Mesenchymal stem cell (in vitro differentiated cells and primary cell): Measurements from ENCODE around the gene OR2A25. TPM values are rescaled to one million over a fixed set of nuclear protein-coding genes. Genes with fewer than 3 reads are reported as not detected.

Experiments used
- DNase-seq: peaks from one replicate; pipeline ENCODE4 v3.0.0-alpha.2; 2013
- H2AFZ ChIP-seq: one replicate; pipeline ENCODE4 v1.6.1; 2013; ENCODE audit warnings: low read depth, mild to moderate bottlenecking, control low read depth, inconsistent platforms, low read length, moderate library complexity
- H2AK5ac ChIP-seq: 2 replicates; pipeline ENCODE4 v1.6.1; 2013; ENCODE audit warnings: low read length, moderate library complexity, mild to moderate bottlenecking, inconsistent platforms; ENCODE audit not compliant: severe bottlenecking
- H2BK120ac ChIP-seq: one replicate; pipeline ENCODE4 v1.6.1; 2013; ENCODE audit warnings: low read depth, mild to moderate bottlenecking, inconsistent platforms, low read length, moderate library complexity
- H2BK12ac ChIP-seq, 2 experiments: one replicate each; pipeline ENCODE4 v1.6.1; 2013; ENCODE audit warnings: inconsistent platforms in 2 of 2, low read length in 2 of 2, mild to moderate bottlenecking in 2 of 2, moderate library complexity in 2 of 2, control low read depth in 1 of 2
- H2BK15ac ChIP-seq: one replicate; pipeline ENCODE4 v1.6.1; 2013; ENCODE audit warnings: mild to moderate bottlenecking, low read depth, inconsistent platforms; ENCODE audit not compliant: poor library complexity, severe bottlenecking
- H2BK5ac ChIP-seq: 2 replicates; pipeline ENCODE4 v1.6.1; 2013; ENCODE audit warnings: low read depth, mild to moderate bottlenecking, low read length, control low read depth, inconsistent platforms; ENCODE audit not compliant: poor library complexity, severe bottlenecking
- H3K14ac ChIP-seq, 2 experiments: one replicate each; pipeline ENCODE4 v1.6.1; 2013; ENCODE audit warnings: inconsistent platforms in 2 of 2, low read length in 2 of 2, control low read depth in 1 of 2, mild to moderate bottlenecking in 1 of 2, moderate library complexity in 1 of 2
- H3K18ac ChIP-seq, 2 experiments: one replicate each; pipeline ENCODE4 v1.6.1; 2013; ENCODE audit warnings: inconsistent platforms in 2 of 2, low read length in 2 of 2, control low read depth in 1 of 2, low read depth in 1 of 2, mild to moderate bottlenecking in 1 of 2
- H3K23ac ChIP-seq, 2 experiments: one replicate each; pipeline ENCODE4 v1.6.1; 2013; ENCODE audit warnings: inconsistent platforms in 2 of 2, low read length in 2 of 2, mild to moderate bottlenecking in 2 of 2, moderate library complexity in 2 of 2, control low read depth in 1 of 2
- H3K27ac ChIP-seq: 2 replicates; pipeline ENCODE4 v1.5.1; 2013; ENCODE audit warnings: mild to moderate bottlenecking, moderate library complexity, low read length, control low read depth, inconsistent platforms; ENCODE audit not compliant: poor library complexity, severe bottlenecking
- H3K27me3 ChIP-seq, 2 experiments: 2 replicates each; pipeline versions ENCODE4 v1.6.1 to v1.7.0; 2013; ENCODE audit warnings: low read length in 2 of 2, mild to moderate bottlenecking in 2 of 2, moderate library complexity in 2 of 2, control low read depth in 1 of 2, inconsistent platforms in 1 of 2; ENCODE audit not compliant: control insufficient read depth in 1 of 2, insufficient read depth in 1 of 2
- H3K36me3 ChIP-seq, 2 experiments: 2 replicates each; pipeline versions ENCODE4 v1.6.1 to v1.7.0; 2013; ENCODE audit warnings: low read length in 2 of 2, control low read depth in 1 of 2, inconsistent platforms in 1 of 2, low read depth in 1 of 2, mild to moderate bottlenecking in 1 of 2; ENCODE audit not compliant: insufficient read depth in 2 of 2, control insufficient read depth in 1 of 2
- H3K4ac ChIP-seq, 2 experiments: one replicate each; pipeline ENCODE4 v1.6.1; 2013; ENCODE audit warnings: inconsistent platforms in 2 of 2, low read length in 2 of 2, mild to moderate bottlenecking in 2 of 2, moderate library complexity in 2 of 2, control low read depth in 1 of 2, low read depth in 1 of 2
- H3K4me1 ChIP-seq: 2 replicates; pipeline ENCODE4 v1.6.1; 2013; ENCODE audit warnings: low read depth, low read length, control low read depth; ENCODE audit not compliant: control insufficient read depth, insufficient read depth
- H3K4me2 ChIP-seq: 2 replicates; pipeline ENCODE4 v1.6.1; 2013; ENCODE audit warnings: low read length, mild to moderate bottlenecking, inconsistent platforms; ENCODE audit not compliant: poor library complexity, severe bottlenecking
- H3K4me3 ChIP-seq, 2 experiments: 2 replicates each; pipeline versions ENCODE4 v1.5.1 to v1.7.0; 2013; ENCODE audit warnings: low read length in 2 of 2, mild to moderate bottlenecking in 2 of 2, control low read depth in 1 of 2, low read depth in 1 of 2; ENCODE audit not compliant: insufficient read depth in 1 of 2
- H3K79me1 ChIP-seq: replicated peaks from 2 replicates; pipeline ENCODE4 v1.6.1; 2013; ENCODE audit warnings: mild to moderate bottlenecking, control low read depth, low read length, inconsistent platforms; ENCODE audit not compliant: poor library complexity, severe bottlenecking
- H3K9ac ChIP-seq: 2 replicates; pipeline ENCODE4 v1.7.0; 2013; ENCODE audit warnings: mild to moderate bottlenecking, low read length, moderate library complexity
- H3K9me3 ChIP-seq: 2 replicates; pipeline ENCODE4 v1.7.0; 2013; ENCODE audit warnings: mild to moderate bottlenecking, low read length; ENCODE audit not compliant: control insufficient read depth
- H4K8ac ChIP-seq: one replicate; pipeline ENCODE4 v1.6.1; 2013; ENCODE audit warnings: inconsistent platforms, mild to moderate bottlenecking, low read length, moderate library complexity
- H4K91ac ChIP-seq: one replicate; pipeline ENCODE4 v1.6.1; 2013; ENCODE audit warnings: mild to moderate bottlenecking, low read length, inconsistent platforms
- WGBS: methylation state at CpG from one replicate; pipeline ENCODE4 v1.1.7; 2013; ENCODE audit warnings: mixed read lengths; 5-methylcytosine and 5-hydroxymethylcytosine counted together
- polyA plus RNA-seq, 2 experiments: library from polyadenylated mRNA; stranded (reverse); fragments of 200-250 nt; gene quantifications; one replicate each; pipeline ENCODE4 v1.2.3, GENCODE V29; 2013

Gene OR2A25, protein sequence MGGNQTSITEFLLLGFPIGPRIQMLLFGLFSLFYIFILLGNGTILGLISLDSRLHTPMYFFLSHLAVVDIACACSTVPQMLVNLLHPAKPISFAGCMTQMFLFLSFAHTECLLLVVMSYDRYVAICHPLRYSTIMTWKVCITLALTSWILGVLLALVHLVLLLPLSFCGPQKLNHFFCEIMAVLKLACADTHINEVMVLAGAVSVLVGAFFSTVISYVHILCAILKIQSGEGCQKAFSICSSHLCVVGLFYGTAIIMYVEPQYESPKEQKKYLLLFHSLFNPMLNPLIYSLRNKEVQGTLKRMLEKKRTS
- polyA plus RNA-seq (2013, experiment 1 of 2) = not detected
- polyA plus RNA-seq (2013, experiment 2 of 2) = not detected

DNA sequence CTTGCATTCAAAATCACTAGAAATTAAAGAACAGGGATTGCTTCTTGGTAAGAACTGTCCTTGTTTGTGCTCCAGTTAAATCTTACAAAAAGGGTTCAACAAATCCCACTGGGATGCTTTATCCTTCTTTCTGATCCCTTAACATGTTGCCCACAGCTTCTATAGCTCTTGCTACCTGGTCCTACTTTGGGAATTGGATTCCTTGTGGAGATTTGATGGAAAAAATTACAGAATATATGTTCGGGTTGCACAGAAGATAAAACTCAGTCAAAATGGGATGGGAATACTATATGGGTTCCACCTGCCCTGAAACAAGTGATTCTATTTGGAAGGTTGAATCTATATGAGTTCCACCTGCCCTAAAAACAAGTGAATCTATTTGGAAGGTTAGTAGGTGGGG, at the start of gene OR2A25:
OR2A25 (plus strand) TSS at position 301 of the 400 bp plus-strand sequence. CDS start 4,409 bp downstream, outside the sequence.
- no peaks in the 10 kb centered on the region for H3K9me3 ChIP-seq
- no peak within 1 kb of the TSS for H3K23ac ChIP-seq
- no peaks in the 10 kb centered on the region for H3K27me3 ChIP-seq
- no peak within 1 kb of the TSS for H3K4me3 ChIP-seq
- no peak within 1 kb of the TSS for H2AFZ ChIP-seq
- no peaks in the 10 kb centered on the region for H3K4me1 ChIP-seq
- no peak within 1 kb of the TSS for H3K14ac ChIP-seq
- WGBS = 60% methylated on average over 1 of the region's 1 CpG
- no peak within 1 kb of the TSS for H3K18ac ChIP-seq
- no peak within 1 kb of the TSS for H3K4ac ChIP-seq
- no peaks in the 10 kb centered on the region for H3K36me3 ChIP-seq
- no peak within 1 kb of the TSS for H3K4me2 ChIP-seq
- H4K91ac ChIP-seq = no peak within 1 kb of the TSS
- no peak within 1 kb of the TSS for H2BK120ac ChIP-seq
- H2AK5ac ChIP-seq = no peak within 1 kb of the TSS
- H2BK12ac ChIP-seq = no peak within 1 kb of the TSS
- H3K27ac ChIP-seq = no peak within 1 kb of the TSS
- no peak for DNase-seq
- no peaks in the 10 kb centered on the region for H3K79me1 ChIP-seq
- no peak within 1 kb of the TSS for H3K9ac ChIP-seq
- no peak within 1 kb of the TSS for H2BK5ac ChIP-seq
- H4K8ac ChIP-seq = no peak within 1 kb of the TSS
- H2BK15ac ChIP-seq = no peak within 1 kb of the TSS

DNA sequence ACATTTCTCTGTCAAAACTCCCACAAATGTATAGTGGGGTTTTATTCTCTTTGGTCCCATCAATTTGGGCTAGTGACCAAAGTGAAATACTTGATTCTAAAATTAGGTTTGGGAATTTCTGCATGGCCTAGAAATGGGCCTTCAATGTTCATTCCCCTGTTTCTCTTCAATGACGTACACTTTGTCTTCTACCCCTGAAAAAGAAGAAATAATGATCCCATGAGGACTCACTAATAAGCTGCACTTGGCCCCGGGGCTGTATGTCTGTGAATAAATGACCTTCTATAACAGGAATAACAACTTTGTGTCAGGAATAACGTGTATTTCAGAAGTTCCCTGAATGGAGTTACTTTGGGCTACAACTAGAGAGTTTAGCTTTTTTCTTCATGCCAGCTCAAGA, 49.3 kb upstream of the OR2A25 start:
- Histone ChIP-seq H3K36me3 (no peaks in the 10 kb centered on the region), H3K9ac (peak overlapping the region; percentile 17), H3K14ac (no peak overlapping the region), H3K23ac (no peak overlapping the region), H3K18ac (no peak overlapping the region), H2AFZ (no peak overlapping the region), H4K8ac (no peak overlapping the region), H3K9me3 (no peaks in the 10 kb centered on the region), H4K91ac (no peak overlapping the region), H3K4me1 (no peaks in the 10 kb centered on the region), H3K4me3 (no peak overlapping the region), H3K27me3 (no peaks in the 10 kb centered on the region), H3K4me2 (no peak overlapping the region), H3K79me1 (no peaks in the 10 kb centered on the region), H2BK15ac (no peak overlapping the region), H2BK5ac (no peak overlapping the region), H2AK5ac (no peak overlapping the region), H2BK120ac (no peak overlapping the region), H3K27ac (no peak overlapping the region), H3K4ac (no peak overlapping the region), H2BK12ac (no peak overlapping the region)
- no peak for DNase-seq
- WGBS = 79% methylated on average over 3 of the region's 3 CpGs

- no peak overlapping the region for H3K27ac ChIP-seq
- H3K9ac ChIP-seq = no peak overlapping the region
- no peak overlapping the region for H3K23ac ChIP-seq
- no peak overlapping the region for H4K91ac ChIP-seq
- no peak overlapping the region for H3K4me2 ChIP-seq
- H2BK12ac ChIP-seq = no peak overlapping the region
- H2BK120ac ChIP-seq = no peak overlapping the region
- H4K8ac ChIP-seq = no peak overlapping the region
- no peak overlapping the region for H2AFZ ChIP-seq
- no peak overlapping the region for H3K4ac ChIP-seq
- no peaks in the 10 kb centered on the region for H3K27me3 ChIP-seq
- no peak for DNase-seq
- no peaks in the 10 kb centered on the region for H3K9me3 ChIP-seq
- H3K18ac ChIP-seq = no peak overlapping the region
- H3K79me1 ChIP-seq = no peaks in the 10 kb centered on the region
- no peak overlapping the region for H3K4me3 ChIP-seq
- H3K36me3 ChIP-seq = no peaks in the 10 kb centered on the region
- H2BK15ac ChIP-seq = no peak overlapping the region
- no peak overlapping the region for H2BK5ac ChIP-seq
- no peaks in the 10 kb centered on the region for H3K4me1 ChIP-seq
- no peak overlapping the region for H3K14ac ChIP-seq
- no peak overlapping the region for H2AK5ac ChIP-seq
Measured at GRCh38 chr7:144022169-144022568, 47.4 kb upstream of the OR2A25 start.

DNA sequence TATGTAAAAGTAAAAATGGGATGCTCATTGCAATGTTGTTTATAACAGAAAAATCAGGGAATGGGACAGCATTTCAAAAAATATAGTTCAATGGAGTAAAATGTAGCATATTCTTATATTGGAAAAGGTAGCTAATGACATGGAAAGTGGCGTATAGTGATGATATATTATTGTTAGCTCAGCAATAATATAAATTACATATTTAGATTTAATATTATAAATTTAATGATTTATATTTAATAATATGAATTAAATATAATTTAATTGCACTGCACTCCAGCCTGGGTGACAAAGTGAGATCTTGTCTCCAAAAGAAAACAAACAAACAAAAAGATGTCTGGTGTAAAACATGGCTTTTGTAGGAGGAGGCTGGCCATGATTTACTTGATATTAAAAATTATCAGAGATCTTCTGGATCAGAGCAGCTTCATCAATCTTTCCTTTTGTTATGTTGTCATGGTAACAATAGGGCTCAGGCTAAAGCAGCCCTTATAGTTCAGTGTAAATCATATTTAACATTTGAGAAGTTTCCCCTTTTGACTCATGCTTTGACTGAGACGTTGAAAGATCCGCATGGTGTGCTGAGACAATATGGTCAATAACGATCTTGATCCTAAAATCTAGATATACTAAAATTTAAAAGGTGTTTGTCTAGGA, 46.3 kb upstream of the OR2A25 start:
- H3K9me3 ChIP-seq = no peaks in the 10 kb centered on the region
- no peaks in the 10 kb centered on the region for H3K79me1 ChIP-seq
- H4K91ac ChIP-seq = no peak overlapping the region
- H2BK5ac ChIP-seq = no peak overlapping the region
- no peaks in the 10 kb centered on the region for H3K4me1 ChIP-seq
- no peak overlapping the region for H3K9ac ChIP-seq
- H2AK5ac ChIP-seq = no peak overlapping the region
- WGBS = no CpG with 5 or more reads among the region's 4 CpGs
- no peak overlapping the region for H2BK12ac ChIP-seq
- H3K36me3 ChIP-seq = no peaks in the 10 kb centered on the region
- H3K23ac ChIP-seq = no peak overlapping the region
- no peak overlapping the region for H2BK15ac ChIP-seq
- no peak overlapping the region for H4K8ac ChIP-seq
- H3K4ac ChIP-seq = no peak overlapping the region
- H2AFZ ChIP-seq = no peak overlapping the region
- H3K4me2 ChIP-seq = no peak overlapping the region
- H2BK120ac ChIP-seq = no peak overlapping the region
- H3K27ac ChIP-seq = no peak overlapping the region
- no peaks in the 10 kb centered on the region for H3K27me3 ChIP-seq
- H3K14ac ChIP-seq = no peak overlapping the region
- no peak for DNase-seq
- H3K18ac ChIP-seq = no peak overlapping the region
- H3K4me3 ChIP-seq = no peak overlapping the region
